C4-2B (cell line): Measurements from ENCODE around the gene AEBP1.

Experiments
- ZFX ChIP-seq: fragments of 450-650 bp; IDR thresholded peaks from 2 replicates; pipeline ENCODE4 v1.6.1; 2017
- TF ChIP-seq, protein P1 (sequence below): fragments of 450-650 bp; conservative IDR thresholded peaks from 2 replicates; pipeline ENCODE4 v1.5.1; 2017; ENCODE audit warnings: mild to moderate bottlenecking

DNA sequence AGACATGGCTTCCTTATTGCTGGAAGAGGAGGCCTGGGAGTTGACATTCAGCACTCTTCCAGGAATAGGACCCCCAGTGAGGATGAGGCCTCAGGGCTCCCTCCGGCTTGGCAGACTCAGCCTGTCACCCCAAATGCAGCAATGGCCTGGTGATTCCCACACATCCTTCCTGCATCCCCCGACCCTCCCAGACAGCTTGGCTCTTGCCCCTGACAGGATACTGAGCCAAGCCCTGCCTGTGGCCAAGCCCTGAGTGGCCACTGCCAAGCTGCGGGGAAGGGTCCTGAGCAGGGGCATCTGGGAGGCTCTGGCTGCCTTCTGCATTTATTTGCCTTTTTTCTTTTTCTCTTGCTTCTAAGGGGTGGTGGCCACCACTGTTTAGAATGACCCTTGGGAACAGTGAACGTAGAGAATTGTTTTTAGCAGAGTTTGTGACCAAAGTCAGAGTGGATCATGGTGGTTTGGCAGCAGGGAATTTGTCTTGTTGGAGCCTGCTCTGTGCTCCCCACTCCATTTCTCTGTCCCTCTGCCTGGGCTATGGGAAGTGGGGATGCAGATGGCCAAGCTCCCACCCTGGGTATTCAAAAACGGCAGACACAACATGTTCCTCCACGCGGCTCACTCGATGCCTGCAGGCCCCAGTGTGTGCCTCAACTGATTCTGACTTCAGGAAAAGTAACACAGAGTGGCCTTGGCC lies 43.0 kb upstream of the AEBP1 start:
- TF ChIP-seq, protein P1, sequence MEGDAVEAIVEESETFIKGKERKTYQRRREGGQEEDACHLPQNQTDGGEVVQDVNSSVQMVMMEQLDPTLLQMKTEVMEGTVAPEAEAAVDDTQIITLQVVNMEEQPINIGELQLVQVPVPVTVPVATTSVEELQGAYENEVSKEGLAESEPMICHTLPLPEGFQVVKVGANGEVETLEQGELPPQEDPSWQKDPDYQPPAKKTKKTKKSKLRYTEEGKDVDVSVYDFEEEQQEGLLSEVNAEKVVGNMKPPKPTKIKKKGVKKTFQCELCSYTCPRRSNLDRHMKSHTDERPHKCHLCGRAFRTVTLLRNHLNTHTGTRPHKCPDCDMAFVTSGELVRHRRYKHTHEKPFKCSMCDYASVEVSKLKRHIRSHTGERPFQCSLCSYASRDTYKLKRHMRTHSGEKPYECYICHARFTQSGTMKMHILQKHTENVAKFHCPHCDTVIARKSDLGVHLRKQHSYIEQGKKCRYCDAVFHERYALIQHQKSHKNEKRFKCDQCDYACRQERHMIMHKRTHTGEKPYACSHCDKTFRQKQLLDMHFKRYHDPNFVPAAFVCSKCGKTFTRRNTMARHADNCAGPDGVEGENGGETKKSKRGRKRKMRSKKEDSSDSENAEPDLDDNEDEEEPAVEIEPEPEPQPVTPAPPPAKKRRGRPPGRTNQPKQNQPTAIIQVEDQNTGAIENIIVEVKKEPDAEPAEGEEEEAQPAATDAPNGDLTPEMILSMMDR: no peak
- no peak for TF ChIP-seq ZFX
